IgD-negative memory B cell (primary cell): ENCODE measurements around the gene WDFY2. TPM values are rescaled to one million over a fixed set of nuclear protein-coding genes. Genes with fewer than 3 reads are reported as not detected.
"Not testable (repeated sequence)": the region's sequence is repeated elsewhere in the genome, so short reads cannot be mapped to it uniquely, and the experiment has no call there.

Experiments used
- H3K27ac Mint-ChIP-seq, 3 donors: one replicate each; pipeline ENCODE4 v1.8.0; 2020 to 2022; ENCODE audit warnings: mild to moderate bottlenecking in 3 of 3, mixed read lengths in 3 of 3, moderate library complexity in 1 of 3
- H3K27me3 Mint-ChIP-seq: one replicate; pipeline ENCODE4 v1.8.0; 2021; ENCODE audit warnings: mixed read lengths
- H3K36me3 Mint-ChIP-seq: one replicate; pipeline ENCODE4 v1.8.0; 2020; ENCODE audit warnings: mild to moderate bottlenecking, mixed read lengths
- H3K4me1 Mint-ChIP-seq, 3 donors: one replicate each; pipeline ENCODE4 v1.8.0; 2020 to 2022; ENCODE audit warnings: mixed read lengths in 3 of 3, mild to moderate bottlenecking in 1 of 3
- H3K4me3 Mint-ChIP-seq, 4 donors: one replicate each; pipeline ENCODE4 v1.8.0; 2020 to 2022; ENCODE audit warnings: mild to moderate bottlenecking in 4 of 4, mixed read lengths in 4 of 4, moderate library complexity in 3 of 4
- H3K9me3 Mint-ChIP-seq, 3 donors: one replicate each; pipeline ENCODE4 v1.8.0; 2020 to 2021; ENCODE audit warnings: mixed read lengths in 3 of 3, mild to moderate bottlenecking in 1 of 3
- polyA plus RNA-seq: library from polyadenylated mRNA; unstranded; fragments of 300-500 nt; fragmentation: Illumina TruSeq; gene quantifications from one replicate; pipeline ENCODE4 v1.2.3, GENCODE V29; 2021

WDFY2 gene
- polyA plus RNA-seq, 1 donor from 2014 or later: 6.0 TPM

DNA sequence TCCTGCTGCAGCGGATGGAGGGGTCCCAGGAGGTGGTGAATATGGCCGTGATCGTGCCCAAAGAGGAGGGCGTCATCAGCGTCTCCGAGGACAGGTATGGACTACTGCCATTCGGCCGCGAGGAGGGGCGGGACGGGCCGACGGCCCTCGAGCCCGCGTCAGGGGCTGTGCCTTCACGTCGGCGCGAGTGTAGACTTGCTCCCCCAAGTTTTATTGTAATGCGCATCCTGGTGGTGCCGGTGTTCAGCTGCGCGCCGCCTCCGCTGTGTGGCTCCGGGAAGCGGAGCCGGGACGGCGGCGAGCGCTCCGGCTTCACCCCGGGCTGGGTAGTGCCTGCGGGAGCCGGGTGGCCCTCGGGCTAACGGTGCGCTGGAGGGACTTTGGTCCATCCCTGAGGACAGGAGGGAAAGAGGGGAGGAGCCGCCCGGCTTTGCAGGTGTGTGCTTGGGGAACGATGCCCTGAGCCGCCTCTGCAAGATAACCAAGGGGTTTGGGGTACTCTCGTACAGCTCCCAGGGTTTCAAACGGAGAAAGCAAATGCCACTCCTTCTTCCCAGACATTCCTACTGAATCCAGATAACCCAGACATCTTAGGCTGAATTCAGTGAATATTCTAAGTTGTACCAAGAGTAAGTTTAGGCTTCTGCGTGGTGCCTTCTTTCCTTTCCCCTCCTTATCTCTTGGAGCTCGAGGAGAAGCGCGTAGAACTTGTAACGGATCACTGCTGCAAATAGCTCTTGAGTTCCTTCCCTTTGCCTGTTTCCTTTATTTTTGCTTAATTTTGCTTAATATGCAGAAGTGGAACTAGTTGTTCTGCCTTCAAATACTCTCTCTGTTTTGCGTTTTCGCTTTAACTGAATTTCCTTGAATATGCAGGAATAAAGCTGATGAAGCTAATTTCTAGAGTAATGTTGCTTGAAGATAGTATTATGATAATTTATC is 740 bp downstream of the WDFY2 start:
- H3K36me3 Mint-ChIP-seq: no peaks in the 10 kb centered on the region
- no peaks in the 10 kb centered on the region for H3K9me3 Mint-ChIP-seq
- no peaks in the 10 kb centered on the region for H3K27me3 Mint-ChIP-seq
- H3K4me3 Mint-ChIP-seq: peak overlapping the region; percentile 92 to 99 (median 99)
- peak overlapping the region; percentile 91 to 99 (median 99) for H3K27ac Mint-ChIP-seq
- peaks cover 15 to 36% (median 31%) of the 10 kb centered on the region in 3 donors for H3K4me1 Mint-ChIP-seq

DNA sequence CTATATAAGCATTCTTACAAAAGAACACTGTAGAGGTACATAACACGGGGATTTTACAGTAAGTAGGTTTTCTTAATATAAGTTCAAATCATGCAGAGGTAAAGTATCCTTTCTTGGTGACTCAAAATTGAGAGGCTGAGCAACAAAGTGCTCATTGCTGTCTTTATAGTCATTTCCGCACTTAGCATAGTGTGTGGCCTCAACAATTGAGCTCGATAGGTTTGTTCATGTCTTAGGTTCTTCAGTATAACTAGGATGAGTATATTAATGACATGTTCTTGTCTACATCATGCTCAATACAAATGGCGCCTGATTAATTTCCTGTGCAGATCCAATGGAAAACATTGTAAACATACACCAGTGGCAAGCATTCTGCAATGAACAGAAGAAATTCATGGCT is 1.4 kb downstream of the WDFY2 start:
- peak overlapping the region; percentile 91 to 99 (median 99) for H3K27ac Mint-ChIP-seq
- H3K27me3 Mint-ChIP-seq: no peaks in the 10 kb centered on the region
- H3K4me3 Mint-ChIP-seq: peak overlapping the region; percentile 92 to 99 (median 99)
- peaks cover 19 to 42% (median 36%) of the 10 kb centered on the region in 3 donors for H3K4me1 Mint-ChIP-seq
- no peaks in the 10 kb centered on the region for H3K9me3 Mint-ChIP-seq
- no peaks in the 10 kb centered on the region for H3K36me3 Mint-ChIP-seq

DNA sequence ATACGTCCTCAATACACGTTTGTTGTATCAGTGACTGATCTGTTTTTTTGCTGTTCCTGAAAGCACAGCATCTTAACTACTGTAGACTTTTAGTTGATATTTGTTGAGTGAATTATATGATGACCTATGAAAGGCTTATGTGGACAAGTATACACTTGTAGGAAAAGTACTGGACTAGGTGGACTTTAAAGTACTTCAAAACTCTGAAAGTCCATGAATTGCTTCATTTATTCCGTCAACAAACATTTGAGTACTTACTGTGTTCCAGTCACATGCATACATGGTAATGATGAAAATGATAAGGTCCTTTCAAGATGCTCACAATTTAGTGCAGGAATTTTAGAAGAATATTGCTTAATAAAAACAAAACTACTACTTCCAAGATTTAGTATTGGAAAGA is 3.1 kb downstream of the WDFY2 start:
- Mint-ChIP-seq H3K4me1 (peaks cover 22 to 42% (median 36%) of the 10 kb centered on the region in 3 donors), H3K36me3 (no peaks in the 10 kb centered on the region), H3K27me3 (no peaks in the 10 kb centered on the region), H3K27ac (no peak overlapping the region), H3K9me3 (no peaks in the 10 kb centered on the region), H3K4me3 (peak overlapping the region in 2 of 4 donors; percentile 22 to 32)

DNA sequence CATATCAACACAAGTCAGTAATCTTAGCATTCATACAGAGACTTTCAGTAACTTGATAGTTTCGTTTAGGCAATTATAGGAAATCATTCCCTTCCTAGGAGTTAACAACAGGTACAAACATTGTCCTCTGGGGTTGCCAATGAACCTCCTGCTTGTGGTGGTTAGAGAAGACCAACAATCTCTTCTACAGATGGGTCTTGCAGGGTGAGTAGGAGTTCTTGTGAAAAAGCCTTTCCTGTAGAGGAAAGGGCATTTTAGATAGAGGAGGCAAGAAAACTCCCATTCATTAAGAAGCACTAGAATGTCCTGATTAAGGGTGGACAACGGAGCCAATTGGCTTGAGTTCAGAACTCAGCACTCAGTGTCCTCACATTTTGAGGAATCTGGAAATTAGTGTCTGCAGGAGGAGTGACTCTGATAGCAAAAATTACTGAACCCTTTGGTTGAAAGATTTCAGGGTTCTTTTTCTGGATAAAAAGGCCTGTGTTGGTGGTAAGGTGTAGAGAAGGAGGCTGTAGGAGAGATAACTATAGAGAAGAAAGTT is 4.2 kb downstream of the WDFY2 start:
- no peaks in the 10 kb centered on the region for H3K36me3 Mint-ChIP-seq
- H3K4me3 Mint-ChIP-seq: peak overlapping the region in 2 of 4 donors; percentile 22 to 58
- H3K27me3 Mint-ChIP-seq: no peaks in the 10 kb centered on the region
- peak overlapping the region; percentile 13 to 50 (median 14) for H3K27ac Mint-ChIP-seq
- no peaks in the 10 kb centered on the region for H3K9me3 Mint-ChIP-seq
- H3K4me1 Mint-ChIP-seq: peaks cover 25 to 39% (median 36%) of the 10 kb centered on the region in 3 donors

DNA sequence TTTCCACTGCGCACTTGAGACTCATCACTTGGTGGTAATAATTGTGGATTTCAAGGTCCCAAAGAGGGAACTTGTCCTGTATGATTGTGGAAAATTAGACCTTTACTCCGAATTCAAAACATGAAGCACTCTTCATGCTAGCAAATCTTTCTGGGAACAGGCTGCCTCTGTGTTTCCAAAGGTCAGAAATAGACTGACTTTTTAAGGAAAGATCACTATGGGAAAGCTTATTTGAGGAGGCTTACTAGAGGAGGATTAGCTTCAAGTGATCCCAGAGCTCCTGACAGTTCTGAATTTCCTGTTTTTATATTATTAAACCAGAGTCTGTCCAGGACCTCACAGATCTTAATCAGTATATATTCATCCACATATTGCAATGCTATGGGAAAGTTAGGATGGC is 5.5 kb downstream of the WDFY2 start:
- Mint-ChIP-seq H3K9me3 (no peaks in the 10 kb centered on the region), H3K27ac (no peak overlapping the region), H3K4me3 (peak overlapping the region in 1 of 4 donors; percentile 50), H3K36me3 (no peaks in the 10 kb centered on the region), H3K27me3 (no peaks in the 10 kb centered on the region), H3K4me1 (peaks cover 25 to 44% (median 39%) of the 10 kb centered on the region in 3 donors)

DNA sequence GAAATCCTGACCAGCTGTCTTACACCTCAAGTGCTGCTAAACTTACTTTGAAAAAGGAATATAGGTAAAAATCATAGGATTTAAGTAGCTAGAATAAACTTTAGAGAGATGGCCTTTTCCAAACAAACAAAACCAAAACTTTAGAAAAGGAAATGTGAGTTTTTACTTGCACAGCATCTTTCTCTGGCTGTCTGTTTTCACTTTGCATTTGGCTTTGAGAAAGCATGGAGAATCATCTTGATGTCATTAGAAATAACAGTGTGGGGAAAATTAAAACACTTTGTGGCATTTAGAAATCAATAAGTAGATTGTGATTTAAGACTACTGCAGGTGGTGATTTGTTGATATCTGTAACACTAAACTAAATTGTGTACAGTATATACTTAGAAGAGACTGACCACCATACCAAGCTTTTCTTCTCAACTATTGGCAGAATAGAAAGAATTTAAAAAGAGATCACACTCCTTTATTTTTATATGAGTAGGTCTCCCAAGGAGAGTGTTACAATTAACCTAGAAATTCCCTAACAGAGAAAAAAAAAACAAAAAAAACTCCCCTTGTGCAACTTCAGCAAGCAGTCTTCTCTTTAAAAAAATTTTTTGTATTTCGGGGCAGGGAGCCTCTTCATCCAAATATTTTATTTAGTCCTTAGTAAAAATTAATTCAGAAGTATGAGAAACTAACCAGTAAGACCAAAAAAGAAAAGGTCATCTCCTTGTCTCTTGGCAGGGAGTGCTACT is 6.1 kb downstream of the WDFY2 start:
- Mint-ChIP-seq H3K4me1 (peaks cover 23 to 47% (median 44%) of the 10 kb centered on the region in 3 donors), H3K27me3 (no peaks in the 10 kb centered on the region), H3K36me3 (no peaks in the 10 kb centered on the region), H3K9me3 (no peaks in the 10 kb centered on the region), H3K4me3 (no peak overlapping the region), H3K27ac (no peak overlapping the region)

DNA sequence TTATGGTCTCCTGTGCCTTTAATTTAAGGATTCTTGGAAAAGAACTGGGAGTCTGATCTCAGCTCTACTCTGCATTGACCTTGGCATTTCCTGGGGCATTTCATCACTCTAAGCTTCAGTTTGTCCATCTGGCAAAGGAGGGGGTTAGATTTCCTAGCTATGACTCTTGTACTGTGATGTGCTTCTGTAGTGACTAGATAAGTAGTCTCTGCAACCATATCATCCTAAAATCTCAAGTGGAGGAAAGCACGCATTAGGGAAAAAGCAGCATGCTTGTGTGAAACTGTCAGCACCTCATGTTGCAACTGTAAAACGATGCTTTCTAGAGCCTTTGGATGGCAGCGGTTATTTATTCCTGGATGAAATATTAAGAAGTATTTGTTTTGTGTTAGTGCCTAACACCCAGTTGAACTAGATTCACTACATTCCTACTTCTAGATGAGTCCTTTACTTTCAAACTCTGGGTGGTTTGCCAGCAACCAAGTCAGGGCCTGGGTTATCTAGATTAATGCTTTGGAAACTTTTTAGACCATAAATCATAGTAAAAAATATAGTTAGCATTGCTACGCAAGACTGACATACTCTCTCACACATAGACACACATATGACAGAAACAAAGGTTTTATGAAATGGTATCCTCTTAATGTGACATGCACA is 6.8 kb downstream of the WDFY2 start:
- Mint-ChIP-seq H3K4me1 (peaks cover 19 to 45% (median 39%) of the 10 kb centered on the region in 3 donors), H3K9me3 (no peaks in the 10 kb centered on the region), H3K27me3 (no peaks in the 10 kb centered on the region), H3K36me3 (no peaks in the 10 kb centered on the region), H3K27ac (peak overlapping the region in 1 of 3 donors; percentile 12), H3K4me3 (no peak overlapping the region)

DNA sequence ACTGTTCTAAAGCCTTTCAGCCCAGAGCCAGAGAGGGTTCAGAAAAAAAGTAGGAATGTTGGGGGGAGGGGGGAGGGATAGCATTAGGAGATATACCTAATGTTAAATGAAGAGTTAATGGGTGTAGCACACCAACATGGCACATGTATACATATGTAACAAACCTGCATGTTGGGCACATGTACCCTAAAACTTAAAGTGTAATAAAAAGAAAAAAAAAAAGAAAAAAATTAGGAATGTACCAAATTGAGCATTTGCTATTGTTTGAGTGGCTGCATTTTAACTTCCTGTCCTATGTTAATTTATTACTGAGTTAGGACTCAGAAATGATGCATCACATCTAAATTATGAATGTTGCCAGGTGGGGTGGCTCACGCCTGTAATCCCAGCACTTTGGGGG is 7.7 kb downstream of the WDFY2 start:
- peak overlapping the region in 1 of 3 donors; percentile 12 for H3K27ac Mint-ChIP-seq
- H3K27me3 Mint-ChIP-seq, H3K4me3 Mint-ChIP-seq, H3K9me3 Mint-ChIP-seq, H3K36me3 Mint-ChIP-seq: not testable (repeated sequence)
- peaks cover 23 to 45% (median 39%) of the 10 kb centered on the region in 3 donors for H3K4me1 Mint-ChIP-seq

DNA sequence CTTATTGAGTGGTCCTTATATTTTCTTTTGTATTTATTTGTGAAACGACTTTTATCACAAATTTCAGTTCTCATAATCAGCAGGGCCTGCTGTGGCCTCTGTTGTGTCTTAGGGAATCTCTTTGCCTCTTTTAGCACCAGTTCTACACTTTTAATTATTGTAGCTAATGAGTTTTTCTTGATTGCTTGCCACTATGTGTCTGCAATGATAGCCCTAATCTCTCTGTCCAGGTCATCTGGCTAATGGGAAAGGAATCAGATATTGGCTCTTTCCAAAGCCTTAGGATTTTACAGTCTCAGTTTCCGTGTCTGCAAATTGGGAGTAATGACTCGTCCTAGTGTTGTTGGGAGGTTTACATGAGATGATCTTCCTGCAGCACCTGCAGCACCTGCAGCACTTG is 10.2 kb downstream of the WDFY2 start:
- peaks cover 3% of the 10 kb centered on the region for H3K36me3 Mint-ChIP-seq
- H3K4me1 Mint-ChIP-seq: peaks cover 26 to 34% (median 30%) of the 10 kb centered on the region in 3 donors
- H3K27me3 Mint-ChIP-seq: no peaks in the 10 kb centered on the region
- H3K9me3 Mint-ChIP-seq: no peaks in the 10 kb centered on the region
- H3K27ac Mint-ChIP-seq: no peak overlapping the region
- H3K4me3 Mint-ChIP-seq: no peak overlapping the region

DNA sequence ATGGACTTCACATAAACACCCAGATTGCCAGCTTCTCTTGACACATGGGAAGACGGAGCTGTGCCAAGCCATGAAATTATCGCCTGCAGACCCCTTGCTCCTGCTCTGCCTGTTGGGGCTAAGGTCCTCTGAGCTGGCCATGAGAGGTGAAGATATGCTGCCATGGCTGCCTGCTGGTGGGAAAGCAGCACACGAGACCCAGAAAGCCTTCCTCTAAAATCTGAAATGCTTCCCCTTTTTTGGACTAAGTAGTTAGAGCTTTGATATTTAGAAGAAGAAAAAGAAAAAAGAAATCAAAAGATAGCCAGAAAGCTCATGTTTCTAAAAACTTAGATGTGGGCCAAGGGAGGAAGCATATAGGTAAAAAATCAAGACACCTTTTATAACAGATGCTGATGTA is 11.2 kb downstream of the WDFY2 start:
- Mint-ChIP-seq H3K27me3 (no peaks in the 10 kb centered on the region), H3K4me1 (peaks cover 23 to 38% (median 33%) of the 10 kb centered on the region in 3 donors), H3K36me3 (peaks cover 3% of the 10 kb centered on the region), H3K4me3 (no peak overlapping the region), H3K9me3 (no peaks in the 10 kb centered on the region), H3K27ac (peak overlapping the region in 1 of 3 donors; percentile 15)

DNA sequence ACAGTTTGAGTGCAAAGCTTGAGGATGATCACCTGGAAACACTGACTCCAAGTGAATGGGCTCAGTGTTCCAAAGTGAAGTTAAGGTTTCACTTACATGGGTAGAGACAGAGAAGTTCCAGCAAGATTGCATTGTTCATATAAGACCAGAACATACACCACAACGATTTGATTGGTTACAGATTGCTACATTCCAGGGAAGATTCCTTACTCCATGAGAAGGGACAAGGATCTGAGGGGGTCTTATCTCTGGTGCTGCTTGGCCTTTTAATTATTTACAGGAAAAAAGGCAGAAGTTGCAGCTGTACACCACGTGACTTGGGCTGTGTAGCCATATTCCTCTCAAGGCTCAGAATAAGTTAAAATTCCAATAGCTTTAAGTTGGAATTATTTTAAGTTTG is 12.3 kb downstream of the WDFY2 start:
- H3K4me1 Mint-ChIP-seq: peaks cover 29 to 39% (median 33%) of the 10 kb centered on the region in 3 donors
- H3K36me3 Mint-ChIP-seq: peaks cover 3% of the 10 kb centered on the region
- H3K27ac Mint-ChIP-seq: no peak overlapping the region
- H3K9me3 Mint-ChIP-seq: no peaks in the 10 kb centered on the region
- H3K4me3 Mint-ChIP-seq: no peak overlapping the region
- H3K27me3 Mint-ChIP-seq: no peaks in the 10 kb centered on the region

DNA sequence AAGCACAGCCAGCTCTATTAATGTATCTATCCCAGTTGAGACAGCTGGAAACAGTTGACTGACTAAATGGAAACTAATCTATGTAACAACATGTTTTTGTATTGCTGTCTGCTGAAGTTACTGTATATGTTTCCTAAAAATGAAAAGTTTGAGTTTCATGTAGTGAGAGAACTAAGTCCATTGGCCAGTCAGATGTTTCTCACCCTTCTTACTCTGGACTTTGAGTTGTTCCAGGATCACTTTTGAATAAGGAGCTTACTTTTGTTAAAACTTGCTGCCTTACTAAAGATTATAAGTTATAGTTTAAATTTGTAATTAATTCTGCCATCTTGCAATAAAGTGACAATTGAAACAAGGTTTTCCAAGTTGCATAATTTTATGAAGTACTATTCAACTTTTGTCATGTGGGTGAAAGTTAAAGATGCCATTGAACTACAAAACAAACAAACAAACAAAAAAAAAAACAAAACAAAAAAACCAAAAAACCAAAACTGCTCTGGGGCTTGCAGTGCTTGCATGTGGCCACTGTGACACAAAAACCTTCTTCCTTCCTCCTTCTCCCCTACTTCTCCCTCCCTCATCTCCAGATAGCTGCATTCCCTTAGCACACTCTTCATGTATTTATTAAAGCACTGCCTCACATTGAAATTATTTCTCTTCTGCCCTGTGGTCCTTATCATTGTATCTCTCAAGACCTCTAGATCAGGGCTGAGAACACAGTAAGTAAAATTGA is 15.3 kb downstream of the WDFY2 start:
- peaks cover 4% of the 10 kb centered on the region for H3K36me3 Mint-ChIP-seq

DNA sequence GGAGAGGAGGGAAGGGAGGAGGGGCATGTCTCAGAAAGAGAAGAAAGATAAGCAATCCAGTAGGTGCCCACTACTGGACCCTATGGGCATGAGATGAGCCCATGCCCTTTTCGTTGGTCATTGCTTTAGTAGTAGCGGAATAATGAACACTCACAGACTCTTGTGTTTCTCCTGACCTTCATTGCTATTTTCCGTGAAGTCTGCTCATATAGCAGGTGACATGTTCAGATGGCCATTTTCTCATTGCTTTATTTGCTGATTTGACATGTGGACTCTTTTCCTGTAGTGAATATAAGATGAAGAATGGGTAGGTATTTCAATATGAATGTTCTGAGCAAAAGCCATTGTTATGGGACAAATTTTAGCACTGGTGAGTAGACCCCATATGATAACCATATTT is 16.4 kb downstream of the WDFY2 start:
- H3K4me1 Mint-ChIP-seq: peaks cover 38 to 46% (median 40%) of the 10 kb centered on the region in 3 donors
- no peaks in the 10 kb centered on the region for H3K9me3 Mint-ChIP-seq
- peak overlapping the region in 1 of 3 donors; percentile 40 for H3K27ac Mint-ChIP-seq
- H3K4me3 Mint-ChIP-seq: peak overlapping the region in 1 of 4 donors; percentile 43
- H3K27me3 Mint-ChIP-seq: no peaks in the 10 kb centered on the region
- H3K36me3 Mint-ChIP-seq: peaks cover 8% of the 10 kb centered on the region

More for the DNA sequence above, 15.3 kb downstream of the WDFY2 start:
- Mint-ChIP-seq H3K27ac (peak overlapping the region in 1 of 3 donors; percentile 80), H3K9me3 (no peaks in the 10 kb centered on the region), H3K27me3 (no peaks in the 10 kb centered on the region), H3K4me1 (peaks cover 35 to 50% (median 42%) of the 10 kb centered on the region in 3 donors), H3K4me3 (peak overlapping the region in 2 of 4 donors; percentile 53 to 65)
